Transverse colon (tissue), 4 donors: ENCODE measurements around the gene RPS6KA2.

Experiments
- EP300 ChIP-seq: sonication (generic); formaldehyde crosslinking; IDR thresholded peaks from one replicate; pipeline ENCODE4 v1.6.1; 2017; ENCODE audit warnings: antibody characterized with exemption, low read depth
- POLR2A ChIP-seq: fragments of 450-650 bp; IDR thresholded peaks from one replicate; pipeline ENCODE4 v1.6.1; 2016; ENCODE audit warnings: antibody characterized with exemption, mild to moderate bottlenecking, moderate library complexity
- POLR2AphosphoS5 ChIP-seq, 3 donors: sonication (generic); formaldehyde crosslinking; IDR thresholded peaks; one replicate each; pipeline ENCODE4 v1.6.1; 2016; ENCODE audit warnings: antibody characterized with exemption in 3 of 3
- TF ChIP-seq, protein P1 (sequence below), 5 experiments: fragments of 200-600 bp in 3 of 5; fragments of 450-650 bp in 2 of 5; sonication (generic) in 3 of 5; IDR thresholded peaks; 1 replicate in 2 of 5; 2 replicates in 3 of 5; pipeline ENCODE4 v1.5.1; 2016 to 2017; ENCODE audit warnings: antibody characterized with exemption in 5 of 5, inconsistent platforms in 3 of 5, mild to moderate bottlenecking in 2 of 5, moderate library complexity in 1 of 5

DNA sequence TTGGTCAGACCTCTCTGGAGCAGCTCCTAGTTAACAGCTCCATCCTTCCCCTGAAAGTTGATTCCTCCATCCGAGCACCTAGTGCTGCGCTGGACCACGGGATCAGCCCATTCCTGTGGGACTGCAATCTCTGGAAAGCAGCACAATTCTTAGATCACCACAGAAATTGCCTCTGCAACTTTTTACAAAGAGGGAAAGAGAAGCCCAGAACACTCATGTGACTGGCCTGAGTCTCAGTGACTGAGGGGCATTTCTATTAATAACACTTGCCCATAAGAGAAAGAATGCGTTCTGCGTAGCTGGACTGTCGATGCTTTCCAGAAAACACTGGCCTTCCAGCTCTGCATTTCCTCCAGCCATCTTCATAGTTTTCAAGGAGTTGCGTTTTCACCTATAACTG is 262.6 kb downstream of the RPS6KA2 start:
- TF ChIP-seq, protein P1, sequence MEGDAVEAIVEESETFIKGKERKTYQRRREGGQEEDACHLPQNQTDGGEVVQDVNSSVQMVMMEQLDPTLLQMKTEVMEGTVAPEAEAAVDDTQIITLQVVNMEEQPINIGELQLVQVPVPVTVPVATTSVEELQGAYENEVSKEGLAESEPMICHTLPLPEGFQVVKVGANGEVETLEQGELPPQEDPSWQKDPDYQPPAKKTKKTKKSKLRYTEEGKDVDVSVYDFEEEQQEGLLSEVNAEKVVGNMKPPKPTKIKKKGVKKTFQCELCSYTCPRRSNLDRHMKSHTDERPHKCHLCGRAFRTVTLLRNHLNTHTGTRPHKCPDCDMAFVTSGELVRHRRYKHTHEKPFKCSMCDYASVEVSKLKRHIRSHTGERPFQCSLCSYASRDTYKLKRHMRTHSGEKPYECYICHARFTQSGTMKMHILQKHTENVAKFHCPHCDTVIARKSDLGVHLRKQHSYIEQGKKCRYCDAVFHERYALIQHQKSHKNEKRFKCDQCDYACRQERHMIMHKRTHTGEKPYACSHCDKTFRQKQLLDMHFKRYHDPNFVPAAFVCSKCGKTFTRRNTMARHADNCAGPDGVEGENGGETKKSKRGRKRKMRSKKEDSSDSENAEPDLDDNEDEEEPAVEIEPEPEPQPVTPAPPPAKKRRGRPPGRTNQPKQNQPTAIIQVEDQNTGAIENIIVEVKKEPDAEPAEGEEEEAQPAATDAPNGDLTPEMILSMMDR (IDR thresholded peaks at IDR 0.05) = no peak
- TF ChIP-seq POLR2A (no peak), EP300 (no peak), POLR2AphosphoS5 (IDR thresholded peaks at IDR 0.05) (no peak)
